ENCODE data around the gene EML6.

EML6 gene

GRCh38 chr2:54954158-54954557, 230.7 kb downstream of the EML6 start:
- DNase-seq, result no peak

GRCh38 chr2:54954705-54955357, 231.4 kb downstream of the EML6 start:
- no peak for DNase-seq

GRCh38 chr2:54955358-54956110, 232.1 kb downstream of the EML6 start:
- no peak for DNase-seq

- DNase-seq, result no peak
These were observed 232.7 kb downstream of the EML6 start for GRCh38 chr2:54956111-54956627.

GRCh38 chr2:54957321-54957999, 234.0 kb downstream of the EML6 start:
- no peak for DNase-seq

- no peak for DNase-seq
These were observed 235.4 kb downstream of the EML6 start for GRCh38 chr2:54958717-54959371.

- no peak for DNase-seq
These were observed 236.7 kb downstream of the EML6 start for GRCh38 chr2:54960164-54960563.

GRCh38 chr2:54962511-54962910, 239.0 kb downstream of the EML6 start:
- DNase-seq, result no peak

GRCh38 chr2:54962935-54963440, 239.5 kb downstream of the EML6 start:
- DNase-seq, result no peak

GRCh38 chr2:54963476-54963875, 240.0 kb downstream of the EML6 start:
- no peak for DNase-seq

GRCh38 chr2:54964271-54964670, 240.8 kb downstream of the EML6 start:
- DNase-seq, result no peak

GRCh38 chr2:54964816-54965215, 241.4 kb downstream of the EML6 start:
- DNase-seq, result no peak

GRCh38 chr2:54965425-54965824, 242.0 kb downstream of the EML6 start:
- no peak for DNase-seq

- DNase-seq, result no peak
These were observed 242.8 kb downstream of the EML6 start for GRCh38 chr2:54966165-54966832.

GRCh38 chr2:54966837-54967236, 243.4 kb downstream of the EML6 start:
- DNase-seq, result no peak

GRCh38 chr2:54967269-54967668, 243.8 kb downstream of the EML6 start:
- DNase-seq, result no peak

GRCh38 chr2:54967759-54968365, 244.4 kb downstream of the EML6 start:
- DNase-seq, result no peak

- no peak for DNase-seq
These were observed 245.2 kb downstream of the EML6 start for GRCh38 chr2:54968561-54969218.

GRCh38 chr2:54969295-54969939, 246.0 kb downstream of the EML6 start:
- no peak for DNase-seq

GRCh38 chr2:54969940-54970338, 246.5 kb downstream of the EML6 start:
- DNase-seq, result no peak

- no peak for DNase-seq
These were observed 251.7 kb downstream of the EML6 start for GRCh38 chr2:54975175-54975574.

Measured in AML-193 (cell line).